ENCODE data around the gene CDC14A. TPM values are rescaled to one million over a fixed set of nuclear protein-coding genes. Genes with fewer than 3 reads are reported as not detected.

Gene CDC14A
- total RNA-seq, 1 experiment from 2014 or later = 2.6 TPM

DNA sequence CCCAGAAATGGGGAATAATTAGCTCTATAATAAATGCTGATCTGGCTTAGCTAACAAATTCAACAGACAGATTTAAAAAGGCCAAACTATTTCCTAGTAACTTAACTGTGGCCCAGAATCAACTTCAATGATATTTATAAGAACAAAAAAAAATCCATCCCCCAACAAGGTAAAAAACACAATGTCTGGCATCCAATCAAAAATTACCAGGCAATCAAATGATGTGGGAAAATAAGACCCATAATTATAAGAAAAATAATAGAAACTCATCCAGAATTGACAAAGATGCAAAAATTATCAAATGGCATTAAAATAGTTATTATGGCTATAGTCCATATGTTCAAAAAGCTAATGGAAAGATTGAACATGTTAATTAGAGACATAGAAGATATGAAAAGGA is 42.4 kb upstream of the CDC14A start:
- Mint-ChIP-seq H3K4me1 (ENCODE audit: insufficient read depth, unreplicated experiment) (peaks cover 6% of the 10 kb centered on the region), H3K27me3 (ENCODE audit: insufficient read depth, unreplicated experiment) (no peaks in the 10 kb centered on the region), H3K27ac (ENCODE audit: low read depth, unreplicated experiment) (no peak overlapping the region), H3K4me3 (ENCODE audit: unreplicated experiment) (no peak overlapping the region), H3K9me3 (ENCODE audit: unreplicated experiment) (no peaks in the 10 kb centered on the region), H3K36me3 (ENCODE audit: insufficient read depth, unreplicated experiment) (no peaks in the 10 kb centered on the region)
- no peak for DNase-seq (ENCODE audit: unreplicated experiment)
- intact Hi-C loops (cut with micrococcal nuclease) = loop anchor here (5.0 kb wide), 1 partner anchor 42 kb away; the partner anchor contains the start of gene CDC14A
- TF ChIP-seq, protein P1, sequence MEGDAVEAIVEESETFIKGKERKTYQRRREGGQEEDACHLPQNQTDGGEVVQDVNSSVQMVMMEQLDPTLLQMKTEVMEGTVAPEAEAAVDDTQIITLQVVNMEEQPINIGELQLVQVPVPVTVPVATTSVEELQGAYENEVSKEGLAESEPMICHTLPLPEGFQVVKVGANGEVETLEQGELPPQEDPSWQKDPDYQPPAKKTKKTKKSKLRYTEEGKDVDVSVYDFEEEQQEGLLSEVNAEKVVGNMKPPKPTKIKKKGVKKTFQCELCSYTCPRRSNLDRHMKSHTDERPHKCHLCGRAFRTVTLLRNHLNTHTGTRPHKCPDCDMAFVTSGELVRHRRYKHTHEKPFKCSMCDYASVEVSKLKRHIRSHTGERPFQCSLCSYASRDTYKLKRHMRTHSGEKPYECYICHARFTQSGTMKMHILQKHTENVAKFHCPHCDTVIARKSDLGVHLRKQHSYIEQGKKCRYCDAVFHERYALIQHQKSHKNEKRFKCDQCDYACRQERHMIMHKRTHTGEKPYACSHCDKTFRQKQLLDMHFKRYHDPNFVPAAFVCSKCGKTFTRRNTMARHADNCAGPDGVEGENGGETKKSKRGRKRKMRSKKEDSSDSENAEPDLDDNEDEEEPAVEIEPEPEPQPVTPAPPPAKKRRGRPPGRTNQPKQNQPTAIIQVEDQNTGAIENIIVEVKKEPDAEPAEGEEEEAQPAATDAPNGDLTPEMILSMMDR (IDR thresholded peaks at IDR 0.05; ENCODE audit: unreplicated experiment) = no peak
- BruUV-seq (replicated peaks) = no TSS peak
- ChIA-PET CTCF (no interaction called here), POLR2A (interaction anchor here (0.7 to 2.0 kb wide), 2 partner anchors 9 to 460 kb away, joined by 4 read pairs; partner anchors contain the start of gene AGL)

DNA sequence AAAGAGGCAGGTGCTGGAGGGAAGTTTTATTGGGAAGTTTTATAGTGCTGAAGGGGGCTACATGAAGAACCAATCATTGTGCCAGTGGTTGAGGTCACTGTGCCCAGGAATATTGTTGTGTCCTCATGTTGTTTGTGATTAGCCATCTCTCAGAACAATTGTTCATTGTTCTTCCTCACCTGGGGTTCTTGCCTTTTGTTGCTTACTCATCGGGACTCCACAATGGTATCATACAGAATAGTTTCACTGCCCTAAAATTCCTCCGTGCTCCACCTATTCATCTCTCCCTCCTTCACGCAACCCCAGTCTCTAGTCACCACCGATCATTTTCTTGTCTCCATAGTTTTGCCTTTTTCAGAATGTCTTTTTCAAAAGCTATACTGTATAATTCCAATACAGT is 38.9 kb upstream of the CDC14A start:
- TF ChIP-seq, protein P1 (IDR thresholded peaks at IDR 0.05; ENCODE audit: unreplicated experiment) = no peak
- Mint-ChIP-seq H3K27ac (ENCODE audit: low read depth, unreplicated experiment) (no peak overlapping the region), H3K4me3 (ENCODE audit: unreplicated experiment) (no peak overlapping the region), H3K4me1 (ENCODE audit: insufficient read depth, unreplicated experiment) (peaks cover 6% of the 10 kb centered on the region), H3K9me3 (ENCODE audit: unreplicated experiment) (no peaks in the 10 kb centered on the region), H3K36me3 (ENCODE audit: insufficient read depth, unreplicated experiment) (no peaks in the 10 kb centered on the region), H3K27me3 (ENCODE audit: insufficient read depth, unreplicated experiment) (no peaks in the 10 kb centered on the region)
- BruUV-seq (replicated peaks) = no TSS peak
- POLR2A ChIA-PET = interaction anchor here (0.7 to 1.3 kb wide), 2 partner anchors 12 to 47 kb away, joined by 3 to 4 read pairs; partner anchors contain the start of gene RTCA
- CTCF ChIA-PET = interaction anchor here (0.7 kb wide), 1 partner anchor 13 kb away, joined by 3 read pairs; no protein-coding TSS in a partner anchor
- intact Hi-C loops (cut with micrococcal nuclease) = no loop called here
- DNase-seq (ENCODE audit: unreplicated experiment) = no peak

DNA sequence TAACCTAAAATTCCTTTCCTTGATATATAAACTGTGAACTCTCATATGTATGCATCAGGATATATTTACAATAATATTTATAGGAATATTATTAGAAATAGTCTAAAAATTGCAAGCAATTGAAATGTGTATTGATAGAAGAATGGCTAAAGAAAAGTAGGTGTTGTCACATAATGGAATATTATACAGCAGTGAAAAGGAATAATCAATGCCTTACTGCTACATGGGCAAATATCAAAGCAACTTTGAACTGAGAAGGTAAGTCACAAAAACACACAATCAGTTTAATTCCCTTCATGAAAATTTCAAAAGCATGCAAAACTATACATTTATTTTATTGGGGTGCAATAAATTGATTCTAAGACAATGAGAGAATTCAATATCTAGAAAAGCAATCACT is 35.7 kb upstream of the CDC14A start:
- intact Hi-C loops (cut with micrococcal nuclease) = no loop called here
- H3K4me1 Mint-ChIP-seq (ENCODE audit: insufficient read depth, unreplicated experiment) = peaks cover 6% of the 10 kb centered on the region
- CTCF ChIA-PET = no interaction called here
- POLR2A ChIA-PET = no interaction called here
- TF ChIP-seq, protein P1 (IDR thresholded peaks at IDR 0.05; ENCODE audit: unreplicated experiment) = no peak
- H3K27ac Mint-ChIP-seq (ENCODE audit: low read depth, unreplicated experiment) = no peak overlapping the region
- H3K4me3 Mint-ChIP-seq (ENCODE audit: unreplicated experiment) = no peak overlapping the region
- no peaks in the 10 kb centered on the region for H3K27me3 Mint-ChIP-seq (ENCODE audit: insufficient read depth, unreplicated experiment)
- BruUV-seq (replicated peaks) = no TSS peak
- H3K9me3 Mint-ChIP-seq (ENCODE audit: unreplicated experiment) = peaks cover 21% of the 10 kb centered on the region
- no peaks in the 10 kb centered on the region for H3K36me3 Mint-ChIP-seq (ENCODE audit: insufficient read depth, unreplicated experiment)
- no peak for DNase-seq (ENCODE audit: unreplicated experiment)

DNA sequence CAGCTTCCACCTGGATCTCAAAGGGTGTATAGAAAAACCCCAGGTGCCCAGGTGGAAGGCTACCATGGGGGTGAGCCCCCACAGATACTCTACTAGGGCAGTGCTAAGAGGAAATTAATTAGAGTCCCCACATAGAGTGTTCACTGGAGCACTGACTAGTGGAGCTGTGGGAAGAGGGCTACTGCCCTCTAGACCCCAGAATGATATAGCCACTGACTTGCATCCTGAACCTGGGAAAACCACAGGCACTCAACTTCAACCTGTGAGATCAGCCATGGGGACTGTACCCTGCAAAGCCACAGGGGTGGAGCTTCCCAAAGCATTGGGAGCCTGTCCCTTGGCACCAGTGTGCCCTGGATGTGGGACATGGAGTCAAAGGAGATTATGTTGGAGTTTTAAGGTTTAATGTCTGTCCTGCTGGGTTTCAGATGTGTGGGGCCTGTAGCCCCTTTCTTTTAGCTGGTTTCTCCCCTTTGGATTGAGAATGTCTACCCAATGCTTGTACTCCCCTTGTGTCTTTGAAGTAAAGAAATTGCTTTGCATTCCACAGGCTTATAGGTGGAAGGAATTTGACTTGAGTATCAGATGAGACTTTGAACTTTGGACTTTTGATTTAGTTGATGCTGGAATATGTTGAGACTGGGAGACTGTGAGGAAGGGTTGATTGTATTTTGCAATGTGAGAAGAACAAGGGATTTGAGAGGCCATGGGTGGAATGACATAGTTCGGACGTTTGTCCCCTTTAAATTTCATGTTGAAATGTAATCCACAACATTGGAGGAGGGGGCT is 31.8 kb upstream of the CDC14A start:
- BruUV-seq (replicated peaks) = no TSS peak
- peaks cover 21% of the 10 kb centered on the region for H3K9me3 Mint-ChIP-seq (ENCODE audit: unreplicated experiment)
- POLR2A ChIA-PET = no interaction called here
- no peak for DNase-seq (ENCODE audit: unreplicated experiment)
- H3K4me1 Mint-ChIP-seq (ENCODE audit: insufficient read depth, unreplicated experiment) = peaks cover 13% of the 10 kb centered on the region
- TF ChIP-seq, protein P1 (IDR thresholded peaks at IDR 0.05; ENCODE audit: unreplicated experiment) = no peak
- CTCF ChIA-PET = interaction anchor here (0.7 kb wide), 1 partner anchor 21 kb away, joined by 3 read pairs; no protein-coding TSS in a partner anchor
- H3K27me3 Mint-ChIP-seq (ENCODE audit: insufficient read depth, unreplicated experiment) = no peaks in the 10 kb centered on the region
- no peak overlapping the region for H3K27ac Mint-ChIP-seq (ENCODE audit: low read depth, unreplicated experiment)
- H3K36me3 Mint-ChIP-seq (ENCODE audit: insufficient read depth, unreplicated experiment) = peaks cover 7% of the 10 kb centered on the region
- intact Hi-C loops (cut with micrococcal nuclease) = no loop called here
- H3K4me3 Mint-ChIP-seq (ENCODE audit: unreplicated experiment) = no peak overlapping the region
